Measurements from ENCODE around the gene CHN2. TPM values are rescaled to one million over a fixed set of nuclear protein-coding genes. Genes with fewer than 3 reads are reported as not detected.

Gene CHN2
- total and polyA plus RNA-seq, 10 donors, result 4.2 to 52.0 (median 28.5) TPM

DNA sequence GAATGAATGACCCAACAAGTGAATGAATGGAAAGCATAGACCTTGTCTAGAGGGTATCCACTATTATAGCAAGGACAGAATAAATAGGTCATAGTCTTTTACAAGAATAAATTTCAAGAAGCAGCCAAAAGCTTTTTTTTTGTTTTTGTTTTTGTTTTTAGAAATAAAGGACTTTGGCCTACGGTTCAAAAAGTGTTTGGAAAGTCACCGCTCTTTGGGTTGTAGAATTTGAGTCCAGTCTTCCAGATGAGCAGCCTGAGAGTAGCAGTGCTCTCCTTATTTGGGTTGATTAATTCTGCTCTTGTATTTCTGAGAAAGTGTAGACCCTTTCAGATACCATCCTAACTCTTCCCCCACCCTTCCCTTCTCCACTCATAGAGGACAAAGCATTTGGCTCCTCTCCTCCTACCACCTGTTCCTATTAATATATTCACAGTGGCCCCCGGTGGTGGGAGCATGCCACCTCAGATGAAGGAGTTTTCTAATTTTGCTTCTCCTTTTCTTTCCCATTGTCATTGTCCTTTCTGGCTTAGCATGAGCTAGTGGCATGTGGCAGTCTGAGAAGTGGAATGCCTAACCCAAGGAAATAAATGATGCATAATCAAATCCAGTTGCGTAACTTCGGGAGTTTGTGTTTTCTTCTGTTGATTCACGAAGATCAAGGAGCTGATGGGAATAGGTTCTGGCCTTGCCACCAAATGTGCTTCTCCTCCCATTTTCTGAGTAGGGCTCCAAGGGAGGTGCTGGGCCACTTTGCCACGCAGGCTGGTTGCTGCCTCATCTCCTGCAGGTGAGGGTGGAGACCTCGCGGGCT, 114.7 kb downstream of the CHN2 start:
- peaks cover 0 to 7% (median 2%) of the 10 kb centered on the region in 6 donors for H3K4me1 ChIP-seq
- no peak overlapping the region for H3K4me3 ChIP-seq
- no peaks in the 10 kb centered on the region for H3K36me3 ChIP-seq
- no peak for TF ChIP-seq POLR2AphosphoS5 (IDR thresholded peaks at IDR 0.05)
- intact Hi-C loops (cut with DNase I; ENCODE audit: low total_unique reads), result no loop called here
- no peak overlapping the region for H3K27ac ChIP-seq
- H3K27me3 ChIP-seq (replicated peaks in 1 of 7), result no peaks in the 10 kb centered on the region
- DNase-seq, result no peak
- WGBS, 5 donors, result 84 to 95% (median 91%) methylated on average over 9 of the region's 9 CpGs
- peaks cover 0 to 21% (median 2%) of the 10 kb centered on the region in 8 donors for H3K9me3 ChIP-seq

- H3K36me3 ChIP-seq, result no peaks in the 10 kb centered on the region
- H3K4me1 ChIP-seq, result no peaks in the 10 kb centered on the region
- no peak overlapping the region for H3K27ac ChIP-seq
- H3K4me3 ChIP-seq, result no peak overlapping the region
- H3K9me3 ChIP-seq, result peaks cover 0 to 21% (median 2%) of the 10 kb centered on the region in 8 donors
- H3K27me3 ChIP-seq (replicated peaks in 1 of 7), result no peaks in the 10 kb centered on the region
- TF ChIP-seq POLR2A (IDR thresholded peaks at IDR 0.05), result no peak
- no peak for TF ChIP-seq POLR2AphosphoS5 (IDR thresholded peaks at IDR 0.05)
- no peak for TF ChIP-seq CTCF (IDR thresholded peaks at IDR 0.05 in 8 of 11, conservative IDR thresholded peaks at IDR 0.05 in 3 of 11)
- intact Hi-C loops (cut with DNase I; ENCODE audit: low total_unique reads), result no loop called here
- no peak for DNase-seq
These were observed 116.0 kb downstream of the CHN2 start for GRCh38 chr7:29310625-29311024.

DNA sequence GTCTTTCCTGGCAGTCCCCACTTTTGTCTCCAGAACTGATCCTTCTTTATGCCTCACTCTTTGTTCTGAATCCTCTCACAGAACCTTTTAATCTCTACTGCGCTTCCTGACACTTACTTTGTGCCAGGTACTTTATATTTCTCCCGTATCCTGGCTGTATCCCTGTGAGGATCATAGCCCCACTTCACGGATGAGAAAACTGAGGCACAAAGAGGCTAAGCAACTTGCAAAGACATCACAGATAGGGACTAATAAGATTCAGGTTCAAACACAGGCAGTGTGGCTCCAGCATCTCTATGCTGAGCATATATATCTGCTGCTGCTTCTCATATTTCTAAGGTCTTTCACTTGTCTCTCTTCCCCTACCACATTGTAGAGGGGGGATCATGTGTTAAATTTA, 116.7 kb downstream of the CHN2 start:
- Histone ChIP-seq H3K9me3 (peaks cover 0 to 21% (median 2%) of the 10 kb centered on the region in 8 donors), H3K4me1 (no peaks in the 10 kb centered on the region), H3K27me3 (replicated peaks in 1 of 7) (no peaks in the 10 kb centered on the region), H3K27ac (no peak overlapping the region), H3K4me3 (no peak overlapping the region), H3K36me3 (no peaks in the 10 kb centered on the region)
- DNase-seq, result no peak
- WGBS, 5 donors, result 90 to 96% (median 94%) methylated on average over 3 of the region's 3 CpGs
- no peak for TF ChIP-seq CTCF (IDR thresholded peaks at IDR 0.05 in 8 of 11, conservative IDR thresholded peaks at IDR 0.05 in 3 of 11)
- no peak for TF ChIP-seq POLR2AphosphoS5 (IDR thresholded peaks at IDR 0.05)
- no peak for TF ChIP-seq POLR2A (IDR thresholded peaks at IDR 0.05)
- intact Hi-C loops (cut with DNase I; ENCODE audit: low total_unique reads), result no loop called here

GRCh38 chr7:29314148-29314547, 119.6 kb downstream of the CHN2 start:
- TF ChIP-seq CTCF (IDR thresholded peaks at IDR 0.05 in 8 of 11, conservative IDR thresholded peaks at IDR 0.05 in 3 of 11) (no peak), POLR2A (IDR thresholded peaks at IDR 0.05) (no peak), POLR2AphosphoS5 (IDR thresholded peaks at IDR 0.05) (no peak)
- H3K4me1 ChIP-seq, result peaks cover 0 to 9% (median 4%) of the 10 kb centered on the region in 6 donors
- WGBS, 5 donors, result 88 to 97% (median 94%) methylated on average over 1 of the region's 1 CpG
- peaks cover 0 to 15% (median 2%) of the 10 kb centered on the region in 8 donors for H3K9me3 ChIP-seq
- DNase-seq, result no peak
- intact Hi-C loops (cut with DNase I; ENCODE audit: low total_unique reads), result no loop called here
- H3K36me3 ChIP-seq, result no peaks in the 10 kb centered on the region
- no peak overlapping the region for H3K27ac ChIP-seq
- no peak overlapping the region for H3K4me3 ChIP-seq
- H3K27me3 ChIP-seq (replicated peaks in 1 of 7), result no peaks in the 10 kb centered on the region

Data from spleen (tissue), 11 donors.